Astrocyte (in vitro differentiated cells and primary cell): ENCODE measurements around the gene MED15. TPM values are rescaled to one million over a fixed set of nuclear protein-coding genes. Genes with fewer than 3 reads are reported as not detected.

Experiments
- DNase-seq: peaks from one replicate; pipeline ENCODE4 v3.0.0-alpha.2; 2010; ENCODE audit warnings: low read depth
- FAIRE-seq: peaks from 2 replicates; lab custom pipeline; 2011; peaks lifted over from hg19 to GRCh38; lab: Jason Lieb, UNC
- H2AFZ ChIP-seq: 2 replicates; pipeline ENCODE4 v1.6.0; 2012; ENCODE audit warnings: low read depth, low read length, inconsistent platforms
- H3K27ac ChIP-seq: 2 replicates; pipeline ENCODE4 v1.5.1; 2011; ENCODE audit warnings: low read depth, low read length, inconsistent platforms
- H3K27me3 ChIP-seq: 2 replicates; pipeline ENCODE4 v1.6.0; 2011; ENCODE audit warnings: low read length, inconsistent platforms; ENCODE audit not compliant: insufficient read depth
- H3K36me3 ChIP-seq: 2 replicates; pipeline ENCODE4 v1.5.1; 2011; ENCODE audit warnings: low read length, inconsistent platforms; ENCODE audit not compliant: insufficient read depth
- H3K4me1 ChIP-seq: 2 replicates; pipeline ENCODE4 v1.5.1; 2011; ENCODE audit warnings: low read length, inconsistent platforms; ENCODE audit not compliant: insufficient read depth
- H3K4me2 ChIP-seq: 2 replicates; pipeline ENCODE4 v1.6.0; 2012; ENCODE audit warnings: low read length, inconsistent platforms
- H3K4me3 ChIP-seq: 2 replicates; pipeline ENCODE4 v1.5.1; 2011; ENCODE audit warnings: low read depth, mild to moderate bottlenecking, low read length, inconsistent platforms; ENCODE audit not compliant: insufficient read depth
- H3K79me2 ChIP-seq: 2 replicates; pipeline ENCODE4 v1.6.0; 2012; ENCODE audit warnings: mild to moderate bottlenecking, low read length, inconsistent platforms; ENCODE audit not compliant: insufficient read depth
- H3K9ac ChIP-seq: 2 replicates; pipeline ENCODE4 v1.6.0; 2012; ENCODE audit warnings: mild to moderate bottlenecking, low read length, inconsistent platforms
- H3K9me3 ChIP-seq: 2 replicates; pipeline ENCODE4 v1.5.1; 2012; ENCODE audit warnings: low read depth, mild to moderate bottlenecking, low read length, inconsistent platforms; ENCODE audit not compliant: insufficient read depth
- H4K20me1 ChIP-seq: 2 replicates; pipeline ENCODE4 v1.6.0; 2012; ENCODE audit warnings: low read length, inconsistent platforms; ENCODE audit not compliant: insufficient read depth
- H3K27ac Mint-ChIP-seq: one replicate; pipeline ENCODE4 v1.8.0; 2021; ENCODE audit warnings: mild to moderate bottlenecking, mixed read lengths; ENCODE audit not compliant: unreplicated experiment
- H3K27me3 Mint-ChIP-seq: one replicate; pipeline ENCODE4 v1.8.0; 2021; ENCODE audit warnings: low read depth, mixed read lengths; ENCODE audit not compliant: unreplicated experiment
- H3K36me3 Mint-ChIP-seq: one replicate; pipeline ENCODE4 v1.8.0; 2021; ENCODE audit warnings: low read depth, mixed read lengths; ENCODE audit not compliant: unreplicated experiment
- H3K4me1 Mint-ChIP-seq: one replicate; pipeline ENCODE4 v1.8.0; 2021; ENCODE audit warnings: low read depth, mixed read lengths; ENCODE audit not compliant: unreplicated experiment
- H3K4me3 Mint-ChIP-seq: one replicate; pipeline ENCODE4 v1.8.0; 2021; ENCODE audit warnings: mild to moderate bottlenecking, moderate library complexity, mixed read lengths; ENCODE audit not compliant: unreplicated experiment
- H3K9me3 Mint-ChIP-seq: one replicate; pipeline ENCODE4 v1.8.0; 2021; ENCODE audit warnings: mild to moderate bottlenecking, mixed read lengths; ENCODE audit not compliant: unreplicated experiment
- CTCF ChIP-seq: IDR thresholded peaks from 2 replicates; pipeline ENCODE4 v1.5.1; 2011; ENCODE audit warnings: low read depth, mild to moderate bottlenecking, inconsistent platforms, low read length, moderate library complexity; ENCODE audit not compliant: insufficient read depth
- EZH2 ChIP-seq: IDR thresholded peaks from 2 replicates; pipeline ENCODE4 v1.6.1; 2012; ENCODE audit warnings: mild to moderate bottlenecking, low read length, inconsistent platforms; ENCODE audit not compliant: insufficient read depth
- total RNA-seq: library from RNA; stranded (reverse); gene quantifications from 2 replicates; pipeline ENCODE4 v1.2.1, GENCODE V29; 2021

MED15 gene
- total RNA-seq, 1 donor from 2014 or later, result 153 TPM

GRCh38 chr22:20626811-20627210 is 119.4 kb downstream of the MED15 start:
- H4K20me1 ChIP-seq, result no peaks in the 10 kb centered on the region
- H3K4me1 ChIP-seq, result no peaks in the 10 kb centered on the region
- H3K4me1 Mint-ChIP-seq, result no peaks in the 10 kb centered on the region
- H3K27me3 Mint-ChIP-seq, result peaks cover 55% of the 10 kb centered on the region
- no peak for DNase-seq
- no peak overlapping the region for H3K4me3 ChIP-seq
- no peak for FAIRE-seq
- no peaks in the 10 kb centered on the region for H3K79me2 ChIP-seq
- H3K9ac ChIP-seq, result no peak overlapping the region
- H3K27ac Mint-ChIP-seq, result no peak overlapping the region
- H3K9me3 Mint-ChIP-seq, result no peaks in the 10 kb centered on the region
- no peak overlapping the region for H3K4me2 ChIP-seq
- H3K4me3 Mint-ChIP-seq, result no peak overlapping the region
- no peaks in the 10 kb centered on the region for H3K9me3 ChIP-seq
- no peaks in the 10 kb centered on the region for H3K36me3 ChIP-seq
- TF ChIP-seq EZH2 (no peak), CTCF (no peak)
- H3K36me3 Mint-ChIP-seq, result no peaks in the 10 kb centered on the region
- peaks cover 16% of the 10 kb centered on the region for H3K27me3 ChIP-seq
- no peak overlapping the region for H3K27ac ChIP-seq
- H2AFZ ChIP-seq, result no peak overlapping the region

GRCh38 chr22:20627432-20627831 is 120.0 kb downstream of the MED15 start:
- H3K79me2 ChIP-seq, result no peaks in the 10 kb centered on the region
- no peaks in the 10 kb centered on the region for H3K4me1 ChIP-seq
- H2AFZ ChIP-seq, result no peak overlapping the region
- Mint-ChIP-seq H3K4me3 (no peak overlapping the region), H3K36me3 (no peaks in the 10 kb centered on the region), H3K4me1 (no peaks in the 10 kb centered on the region), H3K9me3 (no peaks in the 10 kb centered on the region), H3K27ac (no peak overlapping the region), H3K27me3 (peaks cover 58% of the 10 kb centered on the region)
- H3K36me3 ChIP-seq, result no peaks in the 10 kb centered on the region
- H3K4me2 ChIP-seq, result no peak overlapping the region
- TF ChIP-seq CTCF (no peak), EZH2 (no peak)
- no peak for DNase-seq
- H3K27me3 ChIP-seq, result peaks cover 16% of the 10 kb centered on the region
- no peak overlapping the region for H3K27ac ChIP-seq
- no peak overlapping the region for H3K9ac ChIP-seq
- no peak overlapping the region for H3K4me3 ChIP-seq
- H3K9me3 ChIP-seq, result no peaks in the 10 kb centered on the region
- H4K20me1 ChIP-seq, result no peaks in the 10 kb centered on the region
- no peak for FAIRE-seq

DNA sequence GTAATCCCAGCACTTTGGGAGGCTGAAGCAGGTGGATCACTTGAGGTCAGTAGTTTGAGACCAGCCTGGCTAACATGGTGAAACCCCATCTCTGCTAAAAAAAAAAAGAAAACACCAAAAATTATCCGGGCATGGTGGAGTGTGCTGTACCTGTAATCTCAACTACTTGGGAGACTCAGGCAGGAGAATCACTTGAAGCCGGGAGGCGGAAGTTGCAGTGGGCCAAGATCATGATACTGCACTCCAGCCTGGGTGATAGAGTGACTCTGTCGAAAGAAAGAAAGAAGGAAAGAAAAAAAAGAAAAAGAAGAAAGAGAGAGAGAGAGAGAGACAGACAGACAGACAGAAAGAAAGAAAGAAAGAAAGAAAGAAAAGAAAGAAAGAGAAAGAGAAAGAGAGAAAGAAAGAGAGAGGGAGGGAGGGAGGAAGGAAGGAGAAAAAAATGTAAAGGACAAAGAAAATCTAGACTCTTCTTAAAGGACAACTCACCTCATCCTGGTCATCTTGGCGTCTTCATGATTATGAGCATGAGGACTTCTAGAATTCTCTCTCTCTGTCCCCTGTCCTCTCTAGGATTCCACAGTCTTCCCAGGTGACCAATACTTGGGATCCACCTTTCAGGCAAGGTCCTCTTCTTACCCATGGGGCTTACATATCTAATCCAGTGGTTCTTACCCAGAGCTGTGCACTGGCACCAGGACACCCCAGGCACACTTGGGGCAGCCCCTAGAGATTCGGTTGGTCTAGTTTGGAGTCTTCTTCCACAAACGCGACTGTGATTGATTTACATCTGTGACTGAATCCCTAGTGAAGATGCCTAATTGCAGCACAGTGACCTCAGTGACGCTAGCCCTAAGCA is 120.9 kb downstream of the MED15 start:
- Histone ChIP-seq H3K79me2 (no peaks in the 10 kb centered on the region), H3K4me3 (no peak overlapping the region), H3K9me3 (no peaks in the 10 kb centered on the region), H2AFZ (no peak overlapping the region), H3K4me2 (no peak overlapping the region), H3K9ac (no peak overlapping the region), H3K36me3 (no peaks in the 10 kb centered on the region), H3K27me3 (peaks cover 16% of the 10 kb centered on the region), H3K27ac (no peak overlapping the region), H3K4me1 (no peaks in the 10 kb centered on the region), H4K20me1 (no peaks in the 10 kb centered on the region)
- Mint-ChIP-seq H3K27me3 (peaks cover 62% of the 10 kb centered on the region), H3K36me3 (no peaks in the 10 kb centered on the region), H3K4me3 (no peak overlapping the region), H3K27ac (no peak overlapping the region), H3K9me3 (no peaks in the 10 kb centered on the region), H3K4me1 (no peaks in the 10 kb centered on the region)
- DNase-seq (no peak), FAIRE-seq (no peak)
- no peak for TF ChIP-seq EZH2
- no peak for TF ChIP-seq CTCF
